Tibial artery (tissue), 4 donors: Measurements from ENCODE around the gene GSDME.

ENCODE experiments used
- DNase-seq, 2 donors: peaks; one replicate each; pipeline ENCODE4 v3.0.0-alpha.2; 2019
- H3K27ac ChIP-seq, 2 donors: fragments of 200-600 bp; sonication (generic) in 1 of 2; 1 replicate in 1 of 2; 2 replicates in 1 of 2; pipeline ENCODE4 v1.5.1; 2018 to 2019; ENCODE audit warnings: mild to moderate bottlenecking in 1 of 2
- H3K27me3 ChIP-seq, 2 donors: fragments of 200-600 bp; sonication (generic) in 1 of 2; one replicate each; pipeline versions ENCODE4 v1.5.1 to v1.6.0; 2016 to 2019
- H3K36me3 ChIP-seq, 3 donors: fragments of 200-600 bp; sonication (generic) in 2 of 3; one replicate each; pipeline ENCODE4 v1.5.1; 2016 to 2019; ENCODE audit warnings: mild to moderate bottlenecking in 2 of 3
- H3K4me1 ChIP-seq, 4 donors: fragments of 200-600 bp; sonication (generic) in 2 of 4; 1 replicate in 3 of 4; 2 replicates in 1 of 4; pipeline ENCODE4 v1.5.1; 2016 to 2019
- H3K4me3 ChIP-seq, 2 donors: fragments of 200-600 bp; sonication (generic) in 1 of 2; 1 replicate in 1 of 2; 2 replicates in 1 of 2; pipeline ENCODE4 v1.5.1; 2018 to 2019; ENCODE audit warnings: mild to moderate bottlenecking in 2 of 2
- H3K9me3 ChIP-seq, 3 donors: fragments of 200-600 bp; sonication (generic) in 1 of 3; one replicate each; pipeline ENCODE4 v1.5.1; 2016 to 2019
- intact Hi-C: fragments of 100-400 bp; cut with DNase I; formaldehyde crosslinking; loops from one replicate; pipeline ENCODE4 v1.15.0; 2023; ENCODE audit warnings: low total_unique reads
- TF ChIP-seq, protein P1 (sequence below), 2 experiments: fragments of 200-600 bp in 1 of 2; fragments of 450-650 bp in 1 of 2; IDR thresholded peaks; one replicate each; pipeline ENCODE4 v1.5.1; 2017 to 2019; ENCODE audit warnings: antibody characterized with exemption in 2 of 2, mild to moderate bottlenecking in 1 of 2, moderate library complexity in 1 of 2

Gene GSDME

DNA sequence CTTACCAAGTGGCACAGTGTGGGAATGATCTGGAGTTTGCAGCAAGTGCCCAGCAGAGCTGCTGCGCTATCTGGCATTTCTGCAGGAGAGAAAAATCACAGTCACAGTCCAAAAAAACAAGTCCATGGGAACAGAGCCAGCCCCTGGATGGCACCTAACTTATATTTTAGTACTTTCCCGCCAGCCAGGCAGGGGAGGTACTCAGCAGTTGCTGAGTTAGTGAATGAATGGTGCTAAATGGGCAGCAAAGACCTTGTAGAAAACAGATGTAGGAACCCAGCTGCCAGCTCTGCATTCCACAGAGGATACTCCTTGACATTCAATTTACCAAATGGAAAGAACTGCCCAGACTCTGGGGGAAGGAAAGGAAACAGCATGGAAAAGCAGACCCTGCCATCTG, 54.5 kb downstream of the GSDME start:
- Histone ChIP-seq H3K36me3 (peaks cover 0 to 12% (median 0%) of the 10 kb centered on the region in 3 donors), H3K9me3 (no peaks in the 10 kb centered on the region), H3K27me3 (no peaks in the 10 kb centered on the region), H3K27ac (no peak overlapping the region), H3K4me3 (no peak overlapping the region), H3K4me1 (peaks cover 0 to 33% (median 16%) of the 10 kb centered on the region in 4 donors)
- DNase-seq = no peak
- TF ChIP-seq, protein P1, sequence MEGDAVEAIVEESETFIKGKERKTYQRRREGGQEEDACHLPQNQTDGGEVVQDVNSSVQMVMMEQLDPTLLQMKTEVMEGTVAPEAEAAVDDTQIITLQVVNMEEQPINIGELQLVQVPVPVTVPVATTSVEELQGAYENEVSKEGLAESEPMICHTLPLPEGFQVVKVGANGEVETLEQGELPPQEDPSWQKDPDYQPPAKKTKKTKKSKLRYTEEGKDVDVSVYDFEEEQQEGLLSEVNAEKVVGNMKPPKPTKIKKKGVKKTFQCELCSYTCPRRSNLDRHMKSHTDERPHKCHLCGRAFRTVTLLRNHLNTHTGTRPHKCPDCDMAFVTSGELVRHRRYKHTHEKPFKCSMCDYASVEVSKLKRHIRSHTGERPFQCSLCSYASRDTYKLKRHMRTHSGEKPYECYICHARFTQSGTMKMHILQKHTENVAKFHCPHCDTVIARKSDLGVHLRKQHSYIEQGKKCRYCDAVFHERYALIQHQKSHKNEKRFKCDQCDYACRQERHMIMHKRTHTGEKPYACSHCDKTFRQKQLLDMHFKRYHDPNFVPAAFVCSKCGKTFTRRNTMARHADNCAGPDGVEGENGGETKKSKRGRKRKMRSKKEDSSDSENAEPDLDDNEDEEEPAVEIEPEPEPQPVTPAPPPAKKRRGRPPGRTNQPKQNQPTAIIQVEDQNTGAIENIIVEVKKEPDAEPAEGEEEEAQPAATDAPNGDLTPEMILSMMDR (IDR thresholded peaks at IDR 0.05) = no peak
- intact Hi-C loops = no loop called here

DNA sequence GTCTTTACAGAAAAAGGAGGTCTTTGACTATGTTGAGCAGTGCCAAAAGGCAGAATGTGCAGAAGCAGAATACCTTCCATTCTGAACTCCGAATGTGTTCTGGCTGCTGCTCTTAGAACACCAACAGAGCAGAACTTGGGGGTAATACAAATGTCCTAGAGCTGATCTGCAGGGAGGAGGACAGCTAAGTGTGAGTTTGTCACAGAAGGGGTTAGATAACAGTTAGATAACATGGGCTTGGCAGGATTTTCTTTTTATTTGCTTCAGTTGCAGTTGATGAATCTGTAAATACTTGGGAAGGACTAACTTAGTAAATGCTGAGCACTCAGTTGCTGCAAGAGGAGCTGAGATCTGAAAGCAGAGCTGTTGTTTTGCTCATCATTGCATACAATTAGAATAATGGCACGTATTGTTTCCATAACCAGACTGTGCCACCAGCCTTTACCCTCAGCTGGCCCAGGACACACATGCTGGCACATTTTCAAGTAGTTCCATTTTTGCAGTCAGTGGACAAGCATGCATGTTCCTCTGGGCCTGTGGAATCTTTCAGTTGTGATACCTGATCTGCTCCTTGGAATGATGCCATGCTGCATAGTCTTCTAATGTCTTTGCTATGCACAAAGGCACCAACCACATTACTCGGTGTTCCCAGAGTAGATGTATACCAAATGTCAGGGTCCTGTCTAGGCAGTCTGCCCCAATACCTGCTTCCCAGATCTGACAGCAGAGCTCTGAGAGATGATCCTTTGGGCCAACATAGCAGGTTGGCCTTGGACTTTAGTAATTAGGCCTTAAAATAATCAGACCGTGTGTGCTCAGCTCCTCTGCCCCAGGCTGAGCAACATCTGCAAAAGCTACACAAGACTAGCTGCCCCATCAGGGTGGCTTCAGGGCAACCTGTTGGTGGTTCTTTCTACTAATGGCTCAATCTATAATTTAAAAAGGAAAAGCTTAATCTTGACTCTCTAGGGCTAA, 55.7 kb downstream of the GSDME start:
- Histone ChIP-seq H3K9me3 (no peaks in the 10 kb centered on the region), H3K27ac (no peak overlapping the region), H3K27me3 (no peaks in the 10 kb centered on the region), H3K36me3 (peaks cover 0 to 9% (median 0%) of the 10 kb centered on the region in 3 donors), H3K4me1 (peaks cover 0 to 33% (median 16%) of the 10 kb centered on the region in 4 donors), H3K4me3 (no peak overlapping the region)
- no peak for DNase-seq
- intact Hi-C loops = no loop called here
- TF ChIP-seq, protein P1 (IDR thresholded peaks at IDR 0.05) = no peak

DNA sequence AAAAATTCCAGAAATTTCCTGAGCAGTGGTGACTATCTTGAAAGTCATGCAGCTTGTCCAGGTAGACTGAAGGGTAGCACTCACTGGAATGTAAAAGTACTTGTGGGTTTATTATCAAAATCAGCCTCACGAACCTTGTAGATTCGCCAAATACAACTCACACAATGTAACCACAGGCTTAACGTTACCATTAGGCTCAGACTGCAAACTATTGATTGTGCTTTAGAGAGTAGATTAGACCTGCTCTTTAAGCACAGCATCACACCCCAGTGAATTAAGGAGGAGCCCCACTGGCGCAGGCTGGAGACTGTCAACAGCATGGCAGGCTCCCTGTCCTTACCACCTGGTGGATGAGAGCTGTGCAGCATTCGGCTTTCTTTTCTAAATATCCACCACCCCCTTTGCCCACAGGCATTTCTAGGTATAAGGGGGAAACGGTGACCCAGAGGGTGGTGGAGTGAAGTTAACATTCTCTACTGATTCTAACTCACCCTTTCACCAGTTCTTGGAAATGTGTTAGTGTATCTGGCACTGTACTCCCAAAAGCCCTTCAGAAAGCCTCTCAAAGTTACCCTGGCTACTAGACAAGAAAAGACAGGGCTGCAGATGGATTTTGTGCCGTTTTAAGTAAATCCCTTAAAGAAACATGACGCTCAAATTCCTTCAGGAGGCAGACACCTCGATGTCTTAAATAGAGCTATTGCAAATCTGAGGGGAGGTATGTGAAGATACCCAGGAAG, 56.6 kb downstream of the GSDME start:
- Histone ChIP-seq H3K27ac (no peak overlapping the region), H3K9me3 (no peaks in the 10 kb centered on the region), H3K36me3 (peaks cover 0 to 6% (median under 1%) of the 10 kb centered on the region in 3 donors), H3K4me3 (no peak overlapping the region), H3K4me1 (peaks cover 0 to 33% (median 16%) of the 10 kb centered on the region in 4 donors), H3K27me3 (no peaks in the 10 kb centered on the region)
- DNase-seq = no peak
- intact Hi-C loops = no loop called here
- TF ChIP-seq, protein P1 (IDR thresholded peaks at IDR 0.05) = no peak

DNA sequence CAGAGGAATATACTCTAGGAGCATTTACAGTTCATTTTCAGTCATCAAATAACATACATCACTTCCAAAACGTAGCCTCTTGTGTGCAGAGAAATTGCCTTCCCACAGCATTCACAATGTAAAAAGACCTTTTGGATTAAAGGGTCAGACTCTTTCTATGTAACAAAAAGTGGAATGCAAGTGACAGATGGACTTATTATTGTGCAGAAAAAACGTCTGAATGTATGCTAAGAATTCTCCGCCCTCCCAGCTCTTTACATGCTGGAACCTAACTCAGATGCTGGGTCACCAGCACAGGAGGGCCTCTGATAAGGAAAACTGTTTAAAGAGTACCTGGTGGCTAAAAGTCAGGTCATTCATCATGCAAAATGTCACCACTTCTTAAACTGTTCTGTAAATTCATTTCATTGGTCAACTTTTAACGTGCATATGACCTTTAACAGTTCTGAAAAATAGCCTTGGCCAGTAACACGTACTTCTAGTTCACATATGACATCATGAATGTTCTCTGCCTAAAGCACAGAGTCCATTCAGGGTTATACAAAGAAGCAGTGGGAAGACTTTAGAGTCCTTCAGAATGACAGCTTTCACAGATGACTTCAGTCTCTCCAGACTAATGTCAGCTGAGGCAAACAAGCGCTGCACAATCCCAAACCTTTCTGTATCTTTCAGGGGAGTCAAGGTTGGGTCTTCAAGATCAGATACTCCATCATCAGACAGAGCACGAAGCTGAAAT, 58.6 kb downstream of the GSDME start:
- intact Hi-C loops = no loop called here
- Histone ChIP-seq H3K27ac (no peak overlapping the region), H3K36me3 (peaks cover 0 to 6% (median 0%) of the 10 kb centered on the region in 3 donors), H3K4me3 (no peak overlapping the region), H3K9me3 (no peaks in the 10 kb centered on the region), H3K4me1 (peaks cover 0 to 32% (median 11%) of the 10 kb centered on the region in 4 donors), H3K27me3 (no peaks in the 10 kb centered on the region)
- TF ChIP-seq, protein P1 (IDR thresholded peaks at IDR 0.05) = no peak
- DNase-seq = no peak

DNA sequence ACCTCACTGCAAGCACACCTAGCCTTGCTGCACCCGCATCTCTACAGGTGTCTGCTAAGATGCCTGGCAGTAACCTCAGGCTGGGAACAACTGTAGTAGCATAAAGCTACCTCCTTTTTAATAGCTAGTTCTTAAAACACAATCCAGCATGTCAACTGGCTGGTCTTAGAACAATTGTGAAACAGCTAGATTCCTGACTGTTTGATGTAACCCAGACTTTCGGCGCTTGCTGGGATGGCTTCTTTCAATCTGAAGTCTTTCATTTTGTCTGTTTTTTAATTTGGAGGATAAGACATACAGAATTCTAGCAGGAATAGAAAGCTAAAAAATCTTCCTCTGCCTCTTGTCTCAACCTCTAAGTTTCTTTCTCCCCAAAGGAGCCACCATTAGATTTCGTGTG, 59.8 kb downstream of the GSDME start:
- no peak for DNase-seq
- Histone ChIP-seq H3K9me3 (no peaks in the 10 kb centered on the region), H3K4me3 (no peak overlapping the region), H3K27me3 (no peaks in the 10 kb centered on the region), H3K4me1 (peaks cover 0 to 22% (median 5%) of the 10 kb centered on the region in 4 donors), H3K27ac (no peak overlapping the region), H3K36me3 (peaks cover 0 to 6% (median 0%) of the 10 kb centered on the region in 3 donors)
- TF ChIP-seq, protein P1 (IDR thresholded peaks at IDR 0.05) = no peak
- intact Hi-C loops = no loop called here
